HEK293 (cell line): ENCODE data around the gene COX10.

Experiments
- CTCF ChIA-PET: fragments of 350-600 bp; formaldehyde crosslinking; extraction: SDS; loops from one replicate; lab custom pipeline; 2021; ENCODE audit warnings: antibody characterized with exemption; lab: Yijun Ruan, JAX
- POLR2A ChIA-PET: fragments of 300-600 bp; formaldehyde crosslinking; extraction: SDS; loops from one replicate; lab custom pipeline; 2020; ENCODE audit warnings: antibody characterized with exemption, inconsistent platforms; lab: Yijun Ruan, JAX
- H3K27ac ChIP-seq: fragments of 200-500 bp; sonication (Bioruptor generic); 2 replicates; pipeline ENCODE4 v1.5.1; 2014; ENCODE audit warnings: low read depth, low read length, control low read depth, inconsistent platforms; ENCODE audit errors: extremely low read depth
- H3K36me3 ChIP-seq, 2 experiments: fragments of 200-500 bp in 1 of 2; sonication (Bioruptor generic) in 1 of 2; 1 replicate in 1 of 2; 2 replicates in 1 of 2; pipeline ENCODE4 v1.5.1; 2014 to 2017; ENCODE audit warnings: inconsistent platforms in 2 of 2, low read length in 2 of 2; ENCODE audit not compliant: control insufficient read depth in 2 of 2, insufficient read depth in 1 of 2
- H3K4me1 ChIP-seq: fragments of 200-500 bp; sonication (Bioruptor generic); 2 replicates; pipeline ENCODE4 v1.5.1; 2014; ENCODE audit warnings: mild to moderate bottlenecking, low read length, inconsistent platforms; ENCODE audit not compliant: control insufficient read depth, insufficient read depth
- H3K4me3 ChIP-seq: 2 replicates; pipeline ENCODE4 v1.5.1; 2011; ENCODE audit warnings: low read depth, mild to moderate bottlenecking, control low read depth, low read length, moderate library complexity
- H3K9me3 ChIP-seq: fragments of 200-500 bp; sonication (Bioruptor generic); 2 replicates; pipeline ENCODE4 v1.5.1; 2014; ENCODE audit warnings: low read depth, low read length, inconsistent platforms; ENCODE audit not compliant: control insufficient read depth, insufficient read depth
- BCL11A ChIP-seq: fragments of 450-650 bp; formaldehyde crosslinking; IDR thresholded peaks from 2 replicates; pipeline ENCODE4 v1.5.1; 2016; ENCODE audit warnings: low read depth, missing biosample characterization, missing genetic modification characterization
- MEIS1 ChIP-seq: sonication (generic); formaldehyde crosslinking; IDR thresholded peaks from 2 replicates; pipeline ENCODE4 v1.8.1; 2022; ENCODE audit warnings: missing genetic modification reagents, mild to moderate bottlenecking, borderline replicate concordance
- OVOL3 ChIP-seq: fragments of 450-650 bp; formaldehyde crosslinking; IDR thresholded peaks from 2 replicates; pipeline ENCODE4 v1.5.1; 2016; ENCODE audit warnings: missing biosample characterization, missing genetic modification characterization
- YY1 ChIP-seq: fragments of 450-650 bp; formaldehyde crosslinking; IDR thresholded peaks from 2 replicates; pipeline ENCODE4 v1.5.1; 2018; ENCODE audit warnings: missing biosample characterization, missing genetic modification characterization
- ZBTB17 ChIP-seq: fragments of 450-650 bp; formaldehyde crosslinking; IDR thresholded peaks from 2 replicates; pipeline ENCODE4 v1.5.1; 2016; ENCODE audit warnings: missing biosample characterization, missing genetic modification characterization
- ZBTB8A ChIP-seq: fragments of 450-650 bp; formaldehyde crosslinking; IDR thresholded peaks from 2 replicates; pipeline ENCODE4 v1.5.1; 2016; ENCODE audit warnings: missing biosample characterization, missing genetic modification characterization
- ZEB2 ChIP-seq: fragments of 450-650 bp; formaldehyde crosslinking; IDR thresholded peaks from 2 replicates; pipeline ENCODE4 v1.5.1; 2016; ENCODE audit warnings: missing biosample characterization, missing genetic modification characterization
- ZNF140 ChIP-seq: fragments of 450-650 bp; formaldehyde crosslinking; IDR thresholded peaks from 2 replicates; pipeline ENCODE4 v1.5.1; 2016; ENCODE audit warnings: missing biosample characterization, missing genetic modification characterization
- ZNF202 ChIP-seq: fragments of 450-650 bp; formaldehyde crosslinking; IDR thresholded peaks from 2 replicates; pipeline ENCODE4 v1.5.1; 2016; ENCODE audit warnings: missing biosample characterization, missing genetic modification characterization, borderline replicate concordance
- ZNF266 ChIP-seq: fragments of 450-650 bp; formaldehyde crosslinking; IDR thresholded peaks from 2 replicates; pipeline ENCODE4 v1.5.1; 2016; ENCODE audit warnings: missing biosample characterization, missing genetic modification characterization, low read depth
- ZNF548 ChIP-seq: fragments of 450-650 bp; formaldehyde crosslinking; IDR thresholded peaks from 2 replicates; pipeline ENCODE4 v1.5.1; 2016; ENCODE audit warnings: missing biosample characterization, missing genetic modification characterization
- ZNF626 ChIP-seq: fragments of 450-650 bp; sonication (Bioruptor Pico); formaldehyde crosslinking; IDR thresholded peaks from 2 replicates; pipeline ENCODE4 v1.5.1; 2018; ENCODE audit warnings: missing biosample characterization, missing genetic modification characterization, inconsistent platforms
- ZNF658 ChIP-seq: fragments of 450-650 bp; formaldehyde crosslinking; IDR thresholded peaks from 2 replicates; pipeline ENCODE4; 2016; ENCODE audit warnings: missing biosample characterization, missing genetic modification characterization
- ZNF76 ChIP-seq: fragments of 450-650 bp; formaldehyde crosslinking; IDR thresholded peaks from 2 replicates; pipeline ENCODE4; 2016; ENCODE audit warnings: low read depth, missing biosample characterization, missing genetic modification characterization, borderline replicate concordance
- ZSCAN16 ChIP-seq: fragments of 450-650 bp; formaldehyde crosslinking; IDR thresholded peaks from 2 replicates; pipeline ENCODE4 v1.5.1; 2016; ENCODE audit warnings: missing biosample characterization, missing genetic modification characterization
- ZSCAN23 ChIP-seq: fragments of 450-650 bp; formaldehyde crosslinking; IDR thresholded peaks from 2 replicates; pipeline ENCODE4 v1.5.1; 2016; ENCODE audit warnings: missing biosample characterization, missing genetic modification characterization
- TF ChIP-seq, protein P1 (sequence below): fragments of 450-650 bp; formaldehyde crosslinking; IDR thresholded peaks from 2 replicates; pipeline ENCODE4 v1.5.1; 2016; ENCODE audit warnings: missing biosample characterization, missing genetic modification characterization, borderline replicate concordance
- TF ChIP-seq, protein P2 (sequence below): fragments of 450-650 bp; formaldehyde crosslinking; IDR thresholded peaks from 2 replicates; pipeline ENCODE4 v1.5.1; 2017; ENCODE audit warnings: missing biosample characterization, missing genetic modification characterization
- TF ChIP-seq, protein P3 (sequence below): fragments of 450-650 bp; formaldehyde crosslinking; IDR thresholded peaks from 2 replicates; pipeline ENCODE4 v1.5.1; 2017; ENCODE audit warnings: missing biosample characterization, missing genetic modification characterization
- TF ChIP-seq, protein P4 (sequence below): fragments of 450-650 bp; formaldehyde crosslinking; IDR thresholded peaks from 2 replicates; pipeline ENCODE4 v1.5.1; 2016; ENCODE audit warnings: missing biosample characterization, missing genetic modification characterization
- TF ChIP-seq, protein P5 (sequence below): fragments of 450-650 bp; formaldehyde crosslinking; IDR thresholded peaks from 2 replicates; pipeline ENCODE4 v1.5.1; 2016; ENCODE audit warnings: missing biosample characterization, missing genetic modification characterization, low read depth
- TF ChIP-seq, protein P6 (sequence below): sonication (generic); formaldehyde crosslinking; IDR thresholded peaks from 2 replicates; pipeline ENCODE4 v1.8.1; 2022; ENCODE audit warnings: mild to moderate bottlenecking, moderate library complexity, missing genetic modification reagents
- TF ChIP-seq, protein P7 (sequence below): fragments of 450-650 bp; formaldehyde crosslinking; IDR thresholded peaks from 2 replicates; pipeline ENCODE4 v1.5.1; 2016; ENCODE audit warnings: missing biosample characterization, missing genetic modification characterization

The COX10 gene

DNA sequence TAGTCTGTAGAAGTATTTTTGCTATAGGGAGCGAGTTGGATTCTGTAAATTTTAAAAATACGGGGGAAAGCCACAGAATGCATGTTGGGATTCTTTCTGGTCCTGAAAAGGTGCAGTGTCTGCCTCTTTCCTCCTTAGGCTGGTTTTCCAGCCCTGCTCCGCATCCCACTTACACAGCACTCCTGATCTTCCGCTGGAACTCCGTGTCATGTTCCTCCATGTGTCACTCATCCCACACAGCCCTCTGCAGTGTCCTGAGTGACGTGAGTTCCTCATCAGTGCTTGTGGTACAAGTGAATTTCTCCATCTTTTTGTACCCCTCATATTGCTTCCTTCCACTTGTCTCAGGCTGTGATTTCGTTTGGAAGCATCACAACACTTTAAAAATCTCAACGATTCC lies 34.5 kb downstream of the COX10 start (continued):
- TF ChIP-seq, protein P1, sequence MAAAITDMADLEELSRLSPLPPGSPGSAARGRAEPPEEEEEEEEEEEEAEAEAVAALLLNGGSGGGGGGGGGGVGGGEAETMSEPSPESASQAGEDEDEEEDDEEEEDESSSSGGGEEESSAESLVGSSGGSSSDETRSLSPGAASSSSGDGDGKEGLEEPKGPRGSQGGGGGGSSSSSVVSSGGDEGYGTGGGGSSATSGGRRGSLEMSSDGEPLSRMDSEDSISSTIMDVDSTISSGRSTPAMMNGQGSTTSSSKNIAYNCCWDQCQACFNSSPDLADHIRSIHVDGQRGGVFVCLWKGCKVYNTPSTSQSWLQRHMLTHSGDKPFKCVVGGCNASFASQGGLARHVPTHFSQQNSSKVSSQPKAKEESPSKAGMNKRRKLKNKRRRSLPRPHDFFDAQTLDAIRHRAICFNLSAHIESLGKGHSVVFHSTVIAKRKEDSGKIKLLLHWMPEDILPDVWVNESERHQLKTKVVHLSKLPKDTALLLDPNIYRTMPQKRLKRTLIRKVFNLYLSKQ (tag by site-specific recombination), result no peak
- TF ChIP-seq, protein P2, sequence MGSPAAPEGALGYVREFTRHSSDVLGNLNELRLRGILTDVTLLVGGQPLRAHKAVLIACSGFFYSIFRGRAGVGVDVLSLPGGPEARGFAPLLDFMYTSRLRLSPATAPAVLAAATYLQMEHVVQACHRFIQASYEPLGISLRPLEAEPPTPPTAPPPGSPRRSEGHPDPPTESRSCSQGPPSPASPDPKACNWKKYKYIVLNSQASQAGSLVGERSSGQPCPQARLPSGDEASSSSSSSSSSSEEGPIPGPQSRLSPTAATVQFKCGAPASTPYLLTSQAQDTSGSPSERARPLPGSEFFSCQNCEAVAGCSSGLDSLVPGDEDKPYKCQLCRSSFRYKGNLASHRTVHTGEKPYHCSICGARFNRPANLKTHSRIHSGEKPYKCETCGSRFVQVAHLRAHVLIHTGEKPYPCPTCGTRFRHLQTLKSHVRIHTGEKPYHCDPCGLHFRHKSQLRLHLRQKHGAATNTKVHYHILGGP (tag by site-specific recombination), result no peak
- TF ChIP-seq BCL11A (tag by site-specific recombination), result no peak
- TF ChIP-seq, all 188 proteins: peak for 0

DNA sequence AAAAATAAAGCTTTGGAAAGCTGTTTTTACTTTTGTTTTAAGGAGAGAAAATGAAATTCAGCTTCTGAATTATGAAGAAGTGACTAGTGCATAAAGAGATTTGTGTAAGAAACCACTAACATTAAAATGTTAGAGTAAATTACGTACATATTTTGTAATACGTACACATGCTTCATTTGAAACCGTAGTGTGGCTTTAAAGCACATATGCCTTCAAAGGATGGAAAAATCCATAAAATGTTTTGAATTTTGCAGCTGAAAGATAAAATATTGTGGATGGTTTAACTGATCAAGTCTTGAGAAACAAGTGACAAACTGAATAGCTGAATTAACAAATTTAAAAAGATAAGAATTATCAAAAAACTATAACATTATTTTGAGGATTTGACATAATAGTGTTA lies 35.4 kb downstream of the COX10 start:
- Histone ChIP-seq H3K4me1 (no peaks in the 10 kb centered on the region), H3K36me3 (peaks cover 0 to 3% of the 10 kb centered on the region in 2 experiments; a peak in 1 of 3 replicates), H3K9me3 (no peaks in the 10 kb centered on the region), H3K4me3 (no peak overlapping the region)
- CTCF ChIA-PET, result no interaction called here
- TF ChIP-seq, protein P3, sequence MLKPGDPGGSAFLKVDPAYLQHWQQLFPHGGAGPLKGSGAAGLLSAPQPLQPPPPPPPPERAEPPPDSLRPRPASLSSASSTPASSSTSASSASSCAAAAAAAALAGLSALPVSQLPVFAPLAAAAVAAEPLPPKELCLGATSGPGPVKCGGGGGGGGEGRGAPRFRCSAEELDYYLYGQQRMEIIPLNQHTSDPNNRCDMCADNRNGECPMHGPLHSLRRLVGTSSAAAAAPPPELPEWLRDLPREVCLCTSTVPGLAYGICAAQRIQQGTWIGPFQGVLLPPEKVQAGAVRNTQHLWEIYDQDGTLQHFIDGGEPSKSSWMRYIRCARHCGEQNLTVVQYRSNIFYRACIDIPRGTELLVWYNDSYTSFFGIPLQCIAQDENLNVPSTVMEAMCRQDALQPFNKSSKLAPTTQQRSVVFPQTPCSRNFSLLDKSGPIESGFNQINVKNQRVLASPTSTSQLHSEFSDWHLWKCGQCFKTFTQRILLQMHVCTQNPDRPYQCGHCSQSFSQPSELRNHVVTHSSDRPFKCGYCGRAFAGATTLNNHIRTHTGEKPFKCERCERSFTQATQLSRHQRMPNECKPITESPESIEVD (tag by site-specific recombination), result no peak
- no peak for TF ChIP-seq ZNF202 (tag by site-specific recombination)
- TF ChIP-seq ZEB2 (tag by site-specific recombination), result no peak
- TF ChIP-seq ZSCAN23 (tag by site-specific recombination), result no peak
- TF ChIP-seq ZNF76 (tag by site-specific recombination), result no peak
- TF ChIP-seq ZNF548, result no peak
- no peak for TF ChIP-seq MEIS1 (CRISPR knock-in tag)
- TF ChIP-seq ZNF658, result no peak
- TF ChIP-seq, protein P4, sequence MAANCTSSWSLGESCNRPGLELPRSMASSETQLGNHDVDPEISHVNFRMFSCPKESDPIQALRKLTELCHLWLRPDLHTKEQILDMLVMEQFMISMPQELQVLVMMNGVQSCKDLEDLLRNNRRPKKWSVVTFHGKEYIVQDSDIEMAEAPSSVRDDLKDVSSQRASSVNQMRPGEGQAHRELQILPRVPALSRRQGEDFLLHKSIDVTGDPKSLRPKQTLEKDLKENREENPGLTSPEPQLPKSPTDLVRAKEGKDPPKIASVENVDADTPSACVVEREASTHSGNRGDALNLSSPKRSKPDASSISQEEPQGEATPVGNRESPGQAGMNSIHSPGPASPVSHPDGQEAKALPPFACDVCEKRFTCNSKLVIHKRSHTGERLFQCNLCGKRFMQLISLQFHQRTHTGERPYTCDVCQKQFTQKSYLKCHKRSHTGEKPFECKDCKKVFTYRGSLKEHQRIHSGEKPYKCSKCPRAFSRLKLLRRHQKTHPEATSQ (tag by site-specific recombination), result no peak
- no peak for TF ChIP-seq YY1 (tag by site-specific recombination)
- TF ChIP-seq, protein P5, sequence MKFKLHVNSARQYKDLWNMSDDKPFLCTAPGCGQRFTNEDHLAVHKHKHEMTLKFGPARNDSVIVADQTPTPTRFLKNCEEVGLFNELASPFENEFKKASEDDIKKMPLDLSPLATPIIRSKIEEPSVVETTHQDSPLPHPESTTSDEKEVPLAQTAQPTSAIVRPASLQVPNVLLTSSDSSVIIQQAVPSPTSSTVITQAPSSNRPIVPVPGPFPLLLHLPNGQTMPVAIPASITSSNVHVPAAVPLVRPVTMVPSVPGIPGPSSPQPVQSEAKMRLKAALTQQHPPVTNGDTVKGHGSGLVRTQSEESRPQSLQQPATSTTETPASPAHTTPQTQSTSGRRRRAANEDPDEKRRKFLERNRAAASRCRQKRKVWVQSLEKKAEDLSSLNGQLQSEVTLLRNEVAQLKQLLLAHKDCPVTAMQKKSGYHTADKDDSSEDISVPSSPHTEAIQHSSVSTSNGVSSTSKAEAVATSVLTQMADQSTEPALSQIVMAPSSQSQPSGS (tag by site-specific recombination), result no peak
- TF ChIP-seq OVOL3 (tag by site-specific recombination), result no peak
- TF ChIP-seq ZSCAN16 (tag by site-specific recombination), result no peak
- TF ChIP-seq, protein P6, sequence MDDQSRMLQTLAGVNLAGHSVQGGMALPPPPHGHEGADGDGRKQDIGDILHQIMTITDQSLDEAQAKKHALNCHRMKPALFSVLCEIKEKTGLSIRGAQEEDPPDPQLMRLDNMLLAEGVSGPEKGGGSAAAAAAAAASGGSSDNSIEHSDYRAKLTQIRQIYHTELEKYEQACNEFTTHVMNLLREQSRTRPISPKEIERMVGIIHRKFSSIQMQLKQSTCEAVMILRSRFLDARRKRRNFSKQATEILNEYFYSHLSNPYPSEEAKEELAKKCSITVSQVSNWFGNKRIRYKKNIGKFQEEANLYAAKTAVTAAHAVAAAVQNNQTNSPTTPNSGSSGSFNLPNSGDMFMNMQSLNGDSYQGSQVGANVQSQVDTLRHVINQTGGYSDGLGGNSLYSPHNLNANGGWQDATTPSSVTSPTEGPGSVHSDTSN (CRISPR knock-in tag), result no peak
- TF ChIP-seq, protein P7, sequence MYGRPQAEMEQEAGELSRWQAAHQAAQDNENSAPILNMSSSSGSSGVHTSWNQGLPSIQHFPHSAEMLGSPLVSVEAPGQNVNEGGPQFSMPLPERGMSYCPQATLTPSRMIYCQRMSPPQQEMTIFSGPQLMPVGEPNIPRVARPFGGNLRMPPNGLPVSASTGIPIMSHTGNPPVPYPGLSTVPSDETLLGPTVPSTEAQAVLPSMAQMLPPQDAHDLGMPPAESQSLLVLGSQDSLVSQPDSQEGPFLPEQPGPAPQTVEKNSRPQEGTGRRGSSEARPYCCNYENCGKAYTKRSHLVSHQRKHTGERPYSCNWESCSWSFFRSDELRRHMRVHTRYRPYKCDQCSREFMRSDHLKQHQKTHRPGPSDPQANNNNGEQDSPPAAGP (tag by site-specific recombination), result no peak
- no peak for TF ChIP-seq ZBTB8A
- TF ChIP-seq ZNF626 (tag by site-specific recombination), result no peak
- TF ChIP-seq ZNF266, result no peak
- no peak for TF ChIP-seq ZBTB17
- TF ChIP-seq ZNF140 (tag by site-specific recombination), result no peak
- TF ChIP-seq, all 188 proteins: peak for 0
- POLR2A ChIA-PET, result no interaction called here
- H3K27ac ChIP-seq, result no peak overlapping the region
